Endothelial cell (in vitro differentiated cells): Measurements from ENCODE around the gene TENT5C. TPM values are rescaled to one million over a fixed set of nuclear protein-coding genes. Genes with fewer than 3 reads are reported as not detected.

Source experiments
- DNase-seq: peaks from one replicate; pipeline ENCODE4 v3.0.0; 2021; ENCODE audit warnings: low spot score
- H3K27ac Mint-ChIP-seq: one replicate; pipeline ENCODE4 v1.8.0; 2021; ENCODE audit warnings: mixed read lengths, inconsistent platforms; ENCODE audit not compliant: unreplicated experiment
- H3K27me3 Mint-ChIP-seq: one replicate; pipeline ENCODE4 v1.8.0; 2021; ENCODE audit warnings: mild to moderate bottlenecking, moderate library complexity, mixed read lengths, inconsistent platforms; ENCODE audit not compliant: unreplicated experiment
- H3K36me3 Mint-ChIP-seq: one replicate; pipeline ENCODE4 v1.8.0; 2021; ENCODE audit warnings: mild to moderate bottlenecking, low read depth, mixed read lengths, inconsistent platforms; ENCODE audit not compliant: unreplicated experiment
- H3K4me1 Mint-ChIP-seq: one replicate; pipeline ENCODE4 v1.8.0; 2021; ENCODE audit warnings: mild to moderate bottlenecking, mixed read lengths, inconsistent platforms; ENCODE audit not compliant: unreplicated experiment
- H3K4me3 Mint-ChIP-seq: one replicate; pipeline ENCODE4 v1.8.0; 2021; ENCODE audit warnings: mild to moderate bottlenecking, mixed read lengths, inconsistent platforms; ENCODE audit not compliant: unreplicated experiment
- H3K9me3 Mint-ChIP-seq: one replicate; pipeline ENCODE4 v1.8.0; 2021; ENCODE audit warnings: mixed read lengths, inconsistent platforms; ENCODE audit not compliant: unreplicated experiment
- CTCF ChIP-seq: fragments of 200-600 bp; sonication (generic); IDR thresholded peaks from one replicate; pipeline ENCODE4 v1.5.0; 2021; ENCODE audit warnings: antibody characterized with exemption; ENCODE audit not compliant: unreplicated experiment
- total RNA-seq: library from RNA; stranded (reverse); fragmentation: NEBNext Ultra II Directional; extraction: Animal tissue kit (Norgen Biotek cat#: 25700); gene quantifications from one replicate; pipeline ENCODE4 v1.2.1, GENCODE V29; 2021; ENCODE audit not compliant: unreplicated experiment

TENT5C gene
- total RNA-seq, 1 donor from 2014 or later, result 0.05 TPM

- Mint-ChIP-seq H3K4me1 (peaks cover 4% of the 10 kb centered on the region), H3K27ac (no peak overlapping the region), H3K36me3 (no peaks in the 10 kb centered on the region), H3K9me3 (no peaks in the 10 kb centered on the region), H3K4me3 (no peak overlapping the region), H3K27me3 (peaks cover 13% of the 10 kb centered on the region)
- TF ChIP-seq CTCF, result no peak
- DNase-seq, result no peak
Observed at GRCh38 chr1:117608115-117608615, 2.3 kb downstream of the TENT5C start.

- no peak for TF ChIP-seq CTCF
- Mint-ChIP-seq H3K27ac (no peak overlapping the region), H3K9me3 (no peaks in the 10 kb centered on the region), H3K4me1 (peaks cover 4% of the 10 kb centered on the region), H3K27me3 (peaks cover 13% of the 10 kb centered on the region), H3K36me3 (no peaks in the 10 kb centered on the region), H3K4me3 (no peak overlapping the region)
- no peak for DNase-seq
Observed at GRCh38 chr1:117608758-117609157, 2.9 kb downstream of the TENT5C start.

GRCh38 chr1:117609471-117609911 is 3.6 kb downstream of the TENT5C start:
- H3K27me3 Mint-ChIP-seq, result peaks cover 12% of the 10 kb centered on the region
- no peak overlapping the region for H3K27ac Mint-ChIP-seq
- no peak overlapping the region for H3K4me3 Mint-ChIP-seq
- no peak for DNase-seq
- no peaks in the 10 kb centered on the region for H3K9me3 Mint-ChIP-seq
- no peak for TF ChIP-seq CTCF
- no peaks in the 10 kb centered on the region for H3K36me3 Mint-ChIP-seq
- H3K4me1 Mint-ChIP-seq, result peaks cover 4% of the 10 kb centered on the region

GRCh38 chr1:117610036-117610435 is 4.2 kb downstream of the TENT5C start:
- Mint-ChIP-seq H3K4me3 (no peak overlapping the region), H3K27me3 (peaks cover 11% of the 10 kb centered on the region), H3K36me3 (no peaks in the 10 kb centered on the region), H3K9me3 (no peaks in the 10 kb centered on the region), H3K4me1 (peaks cover 4% of the 10 kb centered on the region), H3K27ac (no peak overlapping the region)
- no peak for DNase-seq
- TF ChIP-seq CTCF, result no peak

GRCh38 chr1:117611121-117611601 is 5.3 kb downstream of the TENT5C start:
- no peak for DNase-seq
- no peak for TF ChIP-seq CTCF
- Mint-ChIP-seq H3K4me1 (peaks cover 4% of the 10 kb centered on the region), H3K9me3 (no peaks in the 10 kb centered on the region), H3K27ac (no peak overlapping the region), H3K4me3 (no peak overlapping the region), H3K36me3 (no peaks in the 10 kb centered on the region), H3K27me3 (peaks cover 11% of the 10 kb centered on the region)
